Measurements from ENCODE around the gene PPARG. TPM values are rescaled to one million over a fixed set of nuclear protein-coding genes. Genes with fewer than 3 reads are reported as not detected.

Gene PPARG
- total RNA-seq, 2 donors from 2014 or later = 5.6 TPM; not detected in 1

- H3K27ac Mint-ChIP-seq = peak overlapping the region in 1 of 2 donors; percentile 71
- DNase-seq (ENCODE audit: low spot score) (no peak), ATAC-seq (no peak)
- no peaks in the 10 kb centered on the region for H3K9me3 Mint-ChIP-seq
- no peaks in the 10 kb centered on the region for H3K36me3 Mint-ChIP-seq
- H3K4me3 Mint-ChIP-seq = peak overlapping the region; percentile 80
- H3K4me1 Mint-ChIP-seq (ENCODE audit: low read depth in 2 of 2) = peaks cover 0 to 6% of the 10 kb centered on the region in 2 donors
- peaks cover 24 to 28% of the 10 kb centered on the region in 2 donors for H3K27me3 Mint-ChIP-seq
Observed at GRCh38 chr3:12394569-12395271, 105.8 kb downstream of the PPARG start.

- H3K36me3 Mint-ChIP-seq = no peaks in the 10 kb centered on the region
- peak overlapping the region; percentile 80 for H3K4me3 Mint-ChIP-seq
- H3K4me1 Mint-ChIP-seq (ENCODE audit: low read depth in 2 of 2) = peaks cover 0 to 6% of the 10 kb centered on the region in 2 donors
- H3K27me3 Mint-ChIP-seq = peaks cover 24 to 31% of the 10 kb centered on the region in 2 donors
- peak; percentile 92 to 96 for ATAC-seq
- peak overlapping the region in 1 of 2 donors; percentile 71 for H3K27ac Mint-ChIP-seq
- no peak for DNase-seq (ENCODE audit: low spot score)
- H3K9me3 Mint-ChIP-seq = no peaks in the 10 kb centered on the region
Observed at GRCh38 chr3:12395349-12396012, 106.6 kb downstream of the PPARG start.

GRCh38 chr3:12396471-12396870, 107.6 kb downstream of the PPARG start:
- ATAC-seq (no peak), DNase-seq (ENCODE audit: low spot score) (no peak)
- Mint-ChIP-seq H3K4me1 (ENCODE audit: low read depth in 2 of 2) (peaks cover 0 to 10% of the 10 kb centered on the region in 2 donors), H3K9me3 (no peaks in the 10 kb centered on the region), H3K36me3 (no peaks in the 10 kb centered on the region), H3K4me3 (no peak overlapping the region), H3K27me3 (peaks cover 23 to 32% of the 10 kb centered on the region in 2 donors), H3K27ac (no peak overlapping the region)

GRCh38 chr3:12399226-12399625, 110.4 kb downstream of the PPARG start:
- Mint-ChIP-seq H3K36me3 (no peaks in the 10 kb centered on the region), H3K4me1 (ENCODE audit: low read depth in 2 of 2) (peaks cover 0 to 10% of the 10 kb centered on the region in 2 donors), H3K4me3 (no peak overlapping the region), H3K27ac (no peak overlapping the region), H3K27me3 (peaks cover 26 to 35% of the 10 kb centered on the region in 2 donors), H3K9me3 (no peaks in the 10 kb centered on the region)
- DNase-seq (ENCODE audit: low spot score) (no peak), ATAC-seq (no peak)

GRCh38 chr3:12400616-12401194, 111.8 kb downstream of the PPARG start:
- no peak overlapping the region for H3K4me3 Mint-ChIP-seq
- H3K27me3 Mint-ChIP-seq = peaks cover 27 to 38% of the 10 kb centered on the region in 2 donors
- peaks cover 0 to 5% of the 10 kb centered on the region in 2 donors for H3K4me1 Mint-ChIP-seq (ENCODE audit: low read depth in 2 of 2)
- H3K27ac Mint-ChIP-seq = no peak overlapping the region
- H3K36me3 Mint-ChIP-seq = no peaks in the 10 kb centered on the region
- no peaks in the 10 kb centered on the region for H3K9me3 Mint-ChIP-seq
- DNase-seq (ENCODE audit: low spot score) = no peak
- ATAC-seq = no peak

- no peaks in the 10 kb centered on the region for H3K9me3 Mint-ChIP-seq
- no peak overlapping the region for H3K4me3 Mint-ChIP-seq
- no peaks in the 10 kb centered on the region for H3K36me3 Mint-ChIP-seq
- peaks cover 0 to 5% of the 10 kb centered on the region in 2 donors for H3K4me1 Mint-ChIP-seq (ENCODE audit: low read depth in 2 of 2)
- DNase-seq (ENCODE audit: low spot score) (no peak), ATAC-seq (no peak)
- H3K27me3 Mint-ChIP-seq = peaks cover 27 to 38% of the 10 kb centered on the region in 2 donors
- no peak overlapping the region for H3K27ac Mint-ChIP-seq
Observed at GRCh38 chr3:12401208-12401607, 112.3 kb downstream of the PPARG start.

GRCh38 chr3:12405432-12406272, 116.8 kb downstream of the PPARG start:
- H3K36me3 Mint-ChIP-seq = no peaks in the 10 kb centered on the region
- ATAC-seq (no peak), DNase-seq (ENCODE audit: low spot score) (no peak)
- H3K27me3 Mint-ChIP-seq = peaks cover 14 to 19% of the 10 kb centered on the region in 2 donors
- H3K9me3 Mint-ChIP-seq = no peaks in the 10 kb centered on the region
- H3K4me1 Mint-ChIP-seq (ENCODE audit: low read depth in 2 of 2) = peaks cover 0 to 5% of the 10 kb centered on the region in 2 donors
- H3K27ac Mint-ChIP-seq = no peak overlapping the region
- H3K4me3 Mint-ChIP-seq = no peak overlapping the region

GRCh38 chr3:12408984-12409683, 120.3 kb downstream of the PPARG start:
- Mint-ChIP-seq H3K4me1 (ENCODE audit: low read depth in 2 of 2) (no peaks in the 10 kb centered on the region), H3K4me3 (no peak overlapping the region), H3K27me3 (peaks cover 14 to 18% of the 10 kb centered on the region in 2 donors), H3K9me3 (no peaks in the 10 kb centered on the region), H3K27ac (no peak overlapping the region), H3K36me3 (no peaks in the 10 kb centered on the region)
- ATAC-seq = no peak
- DNase-seq (ENCODE audit: low spot score) = no peak

- Mint-ChIP-seq H3K4me3 (no peak overlapping the region), H3K27ac (no peak overlapping the region), H3K27me3 (peaks cover 10 to 16% of the 10 kb centered on the region in 2 donors), H3K36me3 (no peaks in the 10 kb centered on the region), H3K4me1 (ENCODE audit: low read depth in 2 of 2) (no peaks in the 10 kb centered on the region), H3K9me3 (no peaks in the 10 kb centered on the region)
- DNase-seq (ENCODE audit: low spot score) (no peak), ATAC-seq (no peak)
Observed at GRCh38 chr3:12409684-12410596, 121.1 kb downstream of the PPARG start.

GRCh38 chr3:12413721-12414255, 124.9 kb downstream of the PPARG start:
- no peaks in the 10 kb centered on the region for H3K9me3 Mint-ChIP-seq
- H3K4me3 Mint-ChIP-seq = no peak overlapping the region
- no peaks in the 10 kb centered on the region for H3K36me3 Mint-ChIP-seq
- H3K4me1 Mint-ChIP-seq (ENCODE audit: low read depth in 2 of 2) = peaks cover 0 to 4% of the 10 kb centered on the region in 2 donors
- H3K27me3 Mint-ChIP-seq = peaks cover 10 to 14% of the 10 kb centered on the region in 2 donors
- H3K27ac Mint-ChIP-seq = no peak overlapping the region
- DNase-seq (ENCODE audit: low spot score) = no peak
- no peak for ATAC-seq

- ATAC-seq (peak; percentile 45 to 83), DNase-seq (ENCODE audit: low spot score) (no peak)
- peaks cover 10 to 14% of the 10 kb centered on the region in 2 donors for H3K27me3 Mint-ChIP-seq
- H3K4me3 Mint-ChIP-seq = peak overlapping the region; percentile 47
- no peaks in the 10 kb centered on the region for H3K9me3 Mint-ChIP-seq
- H3K27ac Mint-ChIP-seq = peak overlapping the region in 1 of 2 donors; percentile 28
- peaks cover 0 to 4% of the 10 kb centered on the region in 2 donors for H3K4me1 Mint-ChIP-seq (ENCODE audit: low read depth in 2 of 2)
- H3K36me3 Mint-ChIP-seq = no peaks in the 10 kb centered on the region
Observed at GRCh38 chr3:12415014-12415680, 126.3 kb downstream of the PPARG start.
